Limb (tissue), 2 donors: ENCODE data around the gene C5orf58.

Experiments
- DNase-seq, 2 donors: peaks; one replicate each; pipeline ENCODE4 v3.0.0-alpha.2; 2016; ENCODE audit errors: extremely low spot score in 2 of 2

Gene C5orf58

GRCh38 chr5:170256571-170256970, 23.8 kb downstream of the C5orf58 start:
- no peak for DNase-seq

- no peak for DNase-seq
Observed at GRCh38 chr5:170257370-170257769, 24.6 kb downstream of the C5orf58 start.

- no peak for DNase-seq
Observed at GRCh38 chr5:170261528-170262043, 28.8 kb downstream of the C5orf58 start.

- DNase-seq = no peak
Observed at GRCh38 chr5:170262061-170263045, 29.6 kb downstream of the C5orf58 start.

- DNase-seq = no peak
Observed at GRCh38 chr5:170263906-170264305, 31.1 kb downstream of the C5orf58 start.

- DNase-seq = peak; percentile 54 to 72
Observed at GRCh38 chr5:170265522-170265921, 32.7 kb downstream of the C5orf58 start.

GRCh38 chr5:170266570-170267381, 34.0 kb downstream of the C5orf58 start:
- DNase-seq = no peak

GRCh38 chr5:170267431-170268152, 34.8 kb downstream of the C5orf58 start:
- DNase-seq = peak; percentile 74 to 80

- no peak for DNase-seq
Observed at GRCh38 chr5:170268153-170268689, 35.4 kb downstream of the C5orf58 start.

- DNase-seq = no peak
Observed at GRCh38 chr5:170268884-170269283, 36.1 kb downstream of the C5orf58 start.

GRCh38 chr5:170269579-170269978, 36.8 kb downstream of the C5orf58 start:
- no peak for DNase-seq

GRCh38 chr5:170270293-170271069, 37.7 kb downstream of the C5orf58 start:
- no peak for DNase-seq

GRCh38 chr5:170273968-170274710, 41.4 kb downstream of the C5orf58 start:
- no peak for DNase-seq

- no peak for DNase-seq
Observed at GRCh38 chr5:170275376-170275994, 42.7 kb downstream of the C5orf58 start.

GRCh38 chr5:170276140-170276539, 43.4 kb downstream of the C5orf58 start:
- DNase-seq = no peak

GRCh38 chr5:170277867-170278281, 45.1 kb downstream of the C5orf58 start:
- no peak for DNase-seq

GRCh38 chr5:170278611-170279458, 46.0 kb downstream of the C5orf58 start:
- no peak for DNase-seq

- DNase-seq = no peak
Observed at GRCh38 chr5:170279459-170279817, 46.7 kb downstream of the C5orf58 start.
